Stomach (tissue), 9 donors: ENCODE data around the gene RSAD1. TPM values are rescaled to one million over a fixed set of nuclear protein-coding genes. Genes with fewer than 3 reads are reported as not detected.

Experiments
- DNase-seq, 2 donors: peaks; one replicate each; pipeline versions ENCODE4 v3.0.0 to v3.0.0-alpha.2; 2013 to 2019
- H3K27ac ChIP-seq, 5 donors: fragments of 200-600 bp in 4 of 5; sonication (generic) in 4 of 5; one replicate each; pipeline ENCODE4 v1.5.1; 2013 to 2019; ENCODE audit warnings: mild to moderate bottlenecking in 1 of 5, moderate library complexity in 1 of 5
- H3K27me3 ChIP-seq, 3 donors: fragments of 200-600 bp; sonication (generic); one replicate each; pipeline ENCODE4 v1.5.1; 2017 to 2019; ENCODE audit warnings: mixed run types in 1 of 3
- H3K36me3 ChIP-seq, 4 donors: fragments of 200-600 bp; sonication (generic); 1 replicate in 3 of 4; 2 replicates in 1 of 4; pipeline ENCODE4 v1.5.1; 2016 to 2019
- H3K4me1 ChIP-seq, 4 donors: fragments of 200-600 bp; sonication (generic); one replicate each; pipeline ENCODE4 v1.5.1; 2016 to 2019
- H3K4me3 ChIP-seq, 4 donors: fragments of 200-600 bp; sonication (generic) in 3 of 4; one replicate each; pipeline ENCODE4 v1.5.1; 2016 to 2019; ENCODE audit warnings: mild to moderate bottlenecking in 1 of 4
- H3K9me3 ChIP-seq, 4 donors: fragments of 200-600 bp; sonication (generic); one replicate each; pipeline ENCODE4 v1.5.1; 2016 to 2019
- CTCF ChIP-seq, 7 experiments: fragments of 450-650 bp in 4 of 7; fragments of 200-600 bp in 3 of 7; sonication (generic) in 3 of 7; IDR thresholded peaks; one replicate each; pipeline ENCODE4 v1.5.1; 2016 to 2019; ENCODE audit warnings: antibody characterized with exemption in 7 of 7, control low read depth in 2 of 7, mild to moderate bottlenecking in 1 of 7
- EP300 ChIP-seq: sonication (generic); formaldehyde crosslinking; IDR thresholded peaks from one replicate; pipeline ENCODE4 v1.6.1; 2017; ENCODE audit warnings: antibody characterized with exemption
- POLR2A ChIP-seq, 4 donors: fragments of 450-650 bp; IDR thresholded peaks; one replicate each; pipeline ENCODE4 v1.6.1; 2016; ENCODE audit warnings: antibody characterized with exemption in 4 of 4, control low read depth in 2 of 4, mild to moderate bottlenecking in 1 of 4, moderate library complexity in 1 of 4
- POLR2AphosphoS5 ChIP-seq, 3 donors: sonication (generic); formaldehyde crosslinking; IDR thresholded peaks; one replicate each; pipeline ENCODE4 v1.6.1; 2016; ENCODE audit warnings: antibody characterized with exemption in 3 of 3
- WGBS, 5 donors: extraction: QIAGEN DNeasy Blood & Tissue Kit in 3 of 5; methylation state at CpG; one replicate each; pipeline versions ENCODE4 v1.1.5 to v1.1.7; 2013 to 2018; 5-methylcytosine and 5-hydroxymethylcytosine counted together
- intact Hi-C: fragments of 100-400 bp; cut with DNase I; formaldehyde crosslinking; loops from one replicate; pipeline ENCODE4 v1.15.1; 2023; ENCODE audit warnings: low total_unique reads
- polyA plus RNA-seq, 3 donors: library from polyadenylated mRNA; stranded (reverse); fragments of 200-250 nt; gene quantifications; one replicate each; pipeline ENCODE4 v1.2.3, GENCODE V29; 2013
- total RNA-seq, 5 donors: library from RNA; depleted of rRNA; stranded (reverse); fragments of >200 nt; gene quantifications; one replicate each; pipeline versions ENCODE4 v1.1.0 to v1.2.3, GENCODE V29; 2014 to 2016
- donor health status: healthy with polysubstance abuse.
- donor health status: Bipolar disorder and iron deficiency.
- donor health status: healthy.

The RSAD1 gene
- total and polyA plus RNA-seq, 8 donors: 18.7 to 54.8 (median 26.3) TPM

GRCh38 chr17:50514936-50515702, 36.5 kb downstream of the RSAD1 start:
- Histone ChIP-seq H3K27me3 (no peaks in the 10 kb centered on the region), H3K4me3 (no peak overlapping the region), H3K9me3 (no peaks in the 10 kb centered on the region), H3K36me3 (no peaks in the 10 kb centered on the region), H3K4me1 (peaks cover 0 to 29% (median 9%) of the 10 kb centered on the region in 4 donors), H3K27ac (no peak overlapping the region)
- no peak for TF ChIP-seq POLR2A (IDR thresholded peaks at IDR 0.05)
- no peak for TF ChIP-seq CTCF (IDR thresholded peaks at IDR 0.05)
- TF ChIP-seq EP300: no peak
- TF ChIP-seq POLR2AphosphoS5 (IDR thresholded peaks at IDR 0.05): no peak
- DNase-seq: no peak
- intact Hi-C loops: no loop called here
- 75 to 90% (median 85%) methylated on average over 6 of the region's 6 CpGs for WGBS, 5 donors

- H3K9me3 ChIP-seq: no peaks in the 10 kb centered on the region
- DNase-seq: no peak
- TF ChIP-seq CTCF (IDR thresholded peaks at IDR 0.05) (no peak), POLR2A (IDR thresholded peaks at IDR 0.05) (no peak), POLR2AphosphoS5 (IDR thresholded peaks at IDR 0.05) (no peak), EP300 (no peak)
- H3K4me3 ChIP-seq: no peak overlapping the region
- H3K27ac ChIP-seq: no peak overlapping the region
- intact Hi-C loops: no loop called here
- H3K4me1 ChIP-seq: peaks cover 0 to 16% (median 9%) of the 10 kb centered on the region in 4 donors
- 82 to 91% (median 85%) methylated on average over 4 of the region's 4 CpGs for WGBS, 5 donors
- no peaks in the 10 kb centered on the region for H3K27me3 ChIP-seq
- H3K36me3 ChIP-seq: no peaks in the 10 kb centered on the region
Measured at GRCh38 chr17:50517011-50517410, 38.4 kb downstream of the RSAD1 start.

- 73 to 85% (median 81%) methylated on average over 8 of the region's 8 CpGs for whole genome bisulfite sequencing, 5 donors
- intact Hi-C loops: no loop called here
- DNase-seq: no peak
- TF ChIP-seq POLR2AphosphoS5 (IDR thresholded peaks at IDR 0.05) (no peak), EP300 (no peak), POLR2A (IDR thresholded peaks at IDR 0.05) (no peak), CTCF (IDR thresholded peaks at IDR 0.05) (no peak)
- no peaks in the 10 kb centered on the region for H3K36me3 ChIP-seq
- H3K4me3 ChIP-seq: no peak overlapping the region
- no peaks in the 10 kb centered on the region for H3K27me3 ChIP-seq
- H3K4me1 ChIP-seq: peaks cover 0 to 16% (median 9%) of the 10 kb centered on the region in 4 donors
- H3K9me3 ChIP-seq: no peaks in the 10 kb centered on the region
- H3K27ac ChIP-seq: peak overlapping the region in 1 of 5 donors; percentile 57
Measured at GRCh38 chr17:50517504-50518383, 39.1 kb downstream of the RSAD1 start.

GRCh38 chr17:50518384-50519023, 39.8 kb downstream of the RSAD1 start:
- 34 to 65% (median 60%) methylated on average over 13 of the region's 13 CpGs for WGBS, 5 donors
- peaks cover 0 to 14% (median 8%) of the 10 kb centered on the region in 4 donors for H3K4me1 ChIP-seq
- intact Hi-C loops: no loop called here
- H3K4me3 ChIP-seq: no peak overlapping the region
- DNase-seq: peak in 1 of 2 donors; percentile 79
- no peaks in the 10 kb centered on the region for H3K36me3 ChIP-seq
- peak overlapping the region in 3 of 5 donors; percentile 33 to 57 (median 43) for H3K27ac ChIP-seq
- H3K9me3 ChIP-seq: no peaks in the 10 kb centered on the region
- H3K27me3 ChIP-seq: no peaks in the 10 kb centered on the region
- no peak for TF ChIP-seq CTCF (IDR thresholded peaks at IDR 0.05)
- no peak for TF ChIP-seq POLR2AphosphoS5 (IDR thresholded peaks at IDR 0.05)
- no peak for TF ChIP-seq EP300
- TF ChIP-seq POLR2A (IDR thresholded peaks at IDR 0.05): no peak
